Fibroblast of skin of right quadriceps (primary cell): Measurements from ENCODE around the gene COL27A1.
"Not testable (repeated sequence)": the region's sequence is repeated elsewhere in the genome, so short reads cannot be mapped to it uniquely, and the experiment has no call there.

Experiments
- DNase-seq: peaks from one replicate; pipeline ENCODE4 v3.0.0-alpha.2; 2013

Gene COL27A1

GRCh38 chr9:114123031-114123977 is 32.0 kb upstream of the COL27A1 start:
- no peak for DNase-seq

- no peak for DNase-seq
Measured at GRCh38 chr9:114124138-114124537, 31.2 kb upstream of the COL27A1 start.

DNA sequence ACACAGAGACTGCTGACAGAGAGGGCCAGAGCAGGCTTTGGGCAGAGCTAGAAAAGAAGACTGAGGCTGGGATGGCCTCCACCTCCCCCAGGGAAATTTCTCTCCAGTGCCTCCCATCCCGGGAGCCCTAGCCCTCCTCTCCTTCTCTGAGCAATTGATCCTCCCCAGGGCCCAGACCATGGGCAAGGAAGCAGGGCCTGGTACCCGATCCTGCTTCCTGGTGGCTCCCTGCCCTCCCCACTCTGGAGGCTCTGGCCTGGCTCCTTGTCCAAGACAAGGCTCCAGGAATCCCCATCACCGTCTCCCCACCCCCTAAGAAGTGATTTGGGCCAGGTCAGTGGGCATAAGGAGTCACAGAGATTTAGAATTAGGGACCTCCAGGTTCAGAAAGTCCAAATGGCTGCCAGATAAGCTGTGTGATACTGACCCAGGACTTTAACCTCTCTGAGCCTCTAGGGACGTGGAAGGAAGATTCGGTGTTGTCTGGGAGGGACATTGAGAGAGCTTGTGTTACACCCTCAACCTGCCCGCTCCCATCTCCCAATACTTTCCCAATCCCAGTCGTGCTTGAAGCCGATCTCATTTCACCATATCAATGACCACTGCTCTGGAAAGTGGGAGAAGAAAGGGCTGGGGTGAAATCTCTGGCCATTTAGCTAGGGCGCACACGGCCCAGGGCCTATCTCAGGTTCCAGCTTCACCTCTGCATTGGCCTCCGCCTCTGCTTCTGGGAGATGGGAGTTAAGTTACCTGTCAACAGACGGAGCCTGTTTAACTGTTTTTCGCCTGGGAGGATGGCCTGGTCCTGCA is 30.5 kb upstream of the COL27A1 start:
- DNase-seq: no peak

- no peak for DNase-seq
Measured at GRCh38 chr9:114125476-114126013, 29.8 kb upstream of the COL27A1 start.

DNA sequence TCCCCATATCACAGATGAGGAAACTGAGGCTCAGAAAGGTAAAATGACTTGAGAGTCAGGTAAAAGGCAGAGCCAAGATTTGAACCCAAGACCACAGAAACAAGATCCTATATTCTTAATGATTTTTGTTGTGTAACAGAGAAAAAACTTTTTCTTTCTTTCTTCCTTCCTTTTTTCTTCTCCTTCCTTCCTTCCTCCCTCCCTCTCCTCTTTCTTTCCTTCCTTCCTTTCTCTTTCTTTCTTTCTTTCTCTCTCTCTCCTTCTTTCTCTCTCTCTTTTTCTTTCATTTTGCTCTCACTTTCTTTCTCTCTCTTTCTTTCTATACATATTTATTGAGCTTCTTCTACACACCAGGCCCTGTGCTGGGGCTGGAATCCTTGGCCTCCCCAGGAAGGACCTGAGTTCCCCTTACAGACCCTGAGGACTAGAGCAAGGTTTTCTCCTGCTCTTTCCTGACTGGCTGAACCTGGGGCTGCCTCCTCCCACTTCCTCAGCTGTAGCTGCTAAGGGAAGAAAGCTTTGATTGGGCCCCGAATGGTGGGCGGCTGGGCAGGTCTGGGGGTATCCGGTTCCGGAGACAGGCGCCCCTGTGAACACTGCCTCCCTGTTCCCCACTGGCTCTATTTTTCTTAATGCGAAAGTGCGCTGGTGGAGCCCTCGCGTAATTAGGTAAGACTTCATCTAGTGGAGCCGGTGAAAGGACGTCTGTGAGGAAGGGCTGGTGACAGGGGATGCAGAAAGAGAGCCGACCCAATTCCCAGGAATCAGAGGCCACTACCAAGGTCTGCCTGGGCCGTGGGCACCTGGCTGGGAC is 28.9 kb upstream of the COL27A1 start:
- no peak for DNase-seq

DNA sequence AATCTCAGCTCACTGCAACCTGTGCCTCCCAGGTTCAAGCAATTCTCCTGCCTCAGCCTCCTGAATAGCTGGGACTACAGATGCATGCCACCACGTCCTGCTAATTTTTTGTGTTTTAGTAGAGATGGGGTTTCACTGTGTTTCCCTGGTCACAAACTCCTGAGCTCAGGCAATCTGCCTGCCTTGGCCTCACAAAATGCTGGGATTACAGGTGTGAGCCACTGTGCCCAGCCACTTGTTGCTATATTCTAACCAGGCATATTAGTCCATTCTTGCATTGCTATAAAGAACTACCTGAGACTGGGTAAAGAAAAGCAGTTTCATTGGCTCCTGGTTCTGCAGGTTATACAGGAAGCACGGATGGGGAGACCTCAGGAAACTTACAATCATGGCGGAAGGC is 26.6 kb upstream of the COL27A1 start:
- not testable (repeated sequence) for DNase-seq

DNA sequence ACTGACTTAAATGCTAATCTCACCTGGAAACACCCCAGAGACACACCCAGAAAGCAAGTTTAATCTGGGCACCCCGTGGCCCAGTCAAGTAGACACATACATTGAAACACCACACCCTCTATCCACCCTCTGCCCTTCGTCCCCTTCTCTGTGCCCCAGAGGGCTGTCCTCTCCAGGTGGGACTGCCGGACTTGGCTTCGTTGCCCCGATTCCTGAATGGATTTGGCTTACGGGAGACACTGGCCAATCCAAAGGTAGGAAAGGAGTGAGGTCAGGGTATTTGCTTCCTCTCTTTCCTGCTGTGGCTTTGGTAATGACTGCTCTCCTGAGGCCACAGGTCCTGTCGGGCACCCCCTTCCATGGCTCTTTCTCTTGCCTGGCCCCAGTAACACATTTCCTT is 25.2 kb upstream of the COL27A1 start:
- DNase-seq: no peak

GRCh38 chr9:114130624-114131277 is 24.6 kb upstream of the COL27A1 start:
- no peak for DNase-seq

DNA sequence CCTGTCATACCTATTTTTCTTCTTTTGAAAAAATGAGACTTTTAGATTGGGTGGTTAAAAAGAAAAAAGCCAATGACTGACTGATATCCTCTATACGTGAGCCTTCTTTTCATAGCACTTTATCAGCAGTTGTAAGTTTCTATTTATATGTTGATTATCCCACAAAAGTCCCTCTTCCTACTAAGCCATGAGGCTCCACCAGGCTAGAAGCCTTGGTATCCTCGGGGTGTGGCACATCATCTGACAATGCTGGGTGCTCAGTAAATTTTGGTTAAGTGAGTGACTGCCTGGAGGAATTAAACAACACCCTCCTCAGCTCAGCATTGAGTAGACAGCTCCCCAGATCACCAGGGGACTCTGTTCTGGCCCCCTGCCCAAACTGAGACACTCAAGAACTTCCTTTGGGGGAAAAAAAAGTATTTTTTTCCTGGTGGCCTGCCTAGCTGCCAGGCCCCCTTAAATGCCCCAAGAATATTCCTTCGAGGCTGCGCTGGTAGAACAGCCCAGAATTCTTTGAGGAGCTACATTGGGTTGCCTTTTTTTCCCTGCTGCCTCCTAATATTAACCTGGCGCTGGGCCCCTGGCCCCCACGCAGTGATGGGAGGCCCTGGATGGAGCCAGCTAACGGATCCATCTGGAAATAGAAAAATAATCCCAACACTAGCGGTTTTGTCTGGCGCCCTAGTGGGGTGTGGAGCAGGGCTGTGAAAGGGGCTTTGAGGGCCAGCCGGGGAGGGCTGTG is 23.4 kb upstream of the COL27A1 start:
- DNase-seq: no peak

GRCh38 chr9:114132550-114132918 is 22.8 kb upstream of the COL27A1 start:
- no peak for DNase-seq

- no peak for DNase-seq
Measured at GRCh38 chr9:114134827-114135396, 20.4 kb upstream of the COL27A1 start.

DNA sequence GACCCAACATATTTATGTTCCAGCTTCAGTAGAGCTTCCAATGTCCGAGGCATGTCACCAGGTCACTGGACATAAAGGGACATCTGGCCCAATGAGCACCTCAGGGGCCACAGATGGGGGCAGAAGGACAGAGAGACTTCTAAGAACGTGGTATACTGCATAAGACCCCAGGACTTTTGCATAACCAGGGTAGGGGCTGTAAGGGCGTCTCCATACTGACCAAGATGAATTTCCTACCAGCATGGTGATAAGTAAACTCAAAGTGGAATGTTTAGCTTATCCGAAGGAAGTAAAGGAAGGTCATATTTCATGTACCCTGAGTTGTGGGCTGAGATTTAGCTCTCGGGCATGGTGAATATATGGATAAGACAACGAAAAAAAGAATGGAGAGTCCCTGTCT is 17.5 kb upstream of the COL27A1 start:
- DNase-seq: no peak

GRCh38 chr9:114138552-114138971 is 16.8 kb upstream of the COL27A1 start:
- DNase-seq: no peak

DNA sequence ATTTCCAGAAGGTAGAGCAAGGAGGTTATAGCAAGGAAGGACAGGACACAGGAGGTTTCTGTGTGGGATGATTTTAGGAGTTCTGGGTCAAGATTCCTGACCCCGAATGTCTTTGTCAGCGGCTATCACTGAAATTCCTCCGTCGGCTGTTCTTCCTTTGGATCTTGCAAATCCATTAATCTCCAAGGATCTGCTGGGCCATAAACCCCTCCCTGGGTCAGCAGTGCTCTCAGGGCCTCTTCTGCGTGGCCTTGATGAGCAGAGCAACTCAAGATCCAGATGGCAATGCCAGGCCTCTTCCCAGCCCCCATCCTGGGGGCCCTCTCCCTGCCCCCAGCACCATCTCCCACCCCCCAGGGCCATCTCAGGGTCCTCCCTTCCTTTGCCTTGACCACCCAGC is 16.3 kb upstream of the COL27A1 start:
- DNase-seq: no peak

DNA sequence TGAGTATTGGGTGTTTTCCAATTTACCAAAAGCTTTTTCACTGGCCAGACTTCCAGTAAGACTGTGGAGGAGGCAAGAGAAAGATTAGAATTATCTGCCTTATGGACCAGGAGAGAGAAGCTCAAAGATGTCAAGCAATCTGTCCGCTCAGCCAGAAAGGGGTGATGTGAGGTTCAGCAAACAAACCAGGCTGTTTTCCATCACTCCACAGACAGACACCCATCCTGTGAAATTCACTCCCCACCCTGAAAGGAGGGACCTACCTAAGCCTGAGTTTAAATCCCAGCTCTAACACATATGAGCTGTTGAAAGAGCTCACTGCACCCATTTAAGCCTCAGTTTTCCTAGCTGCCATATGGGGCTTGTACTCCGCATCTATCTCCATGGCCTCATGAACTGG is 14.9 kb upstream of the COL27A1 start:
- no peak for DNase-seq

DNA sequence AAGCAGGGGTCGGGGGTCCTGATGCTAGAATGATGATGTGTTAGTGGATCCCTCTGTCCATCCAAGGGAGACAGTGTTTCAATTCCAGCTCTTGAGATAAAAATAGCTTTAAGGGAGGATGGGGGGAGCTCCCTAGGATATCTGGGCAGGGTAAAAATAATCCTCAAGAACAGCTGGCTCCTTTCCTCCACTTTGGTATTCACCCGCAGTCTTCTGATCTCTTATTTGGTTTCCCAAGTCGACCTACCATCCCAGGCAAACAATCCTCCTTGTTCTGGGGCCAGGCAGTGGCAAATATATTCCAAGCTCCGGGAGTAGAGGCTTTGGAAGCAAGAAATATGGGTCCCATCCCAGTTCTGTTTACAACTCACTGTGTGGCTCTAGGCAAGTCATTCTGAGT is 14.5 kb upstream of the COL27A1 start:
- no peak for DNase-seq

DNA sequence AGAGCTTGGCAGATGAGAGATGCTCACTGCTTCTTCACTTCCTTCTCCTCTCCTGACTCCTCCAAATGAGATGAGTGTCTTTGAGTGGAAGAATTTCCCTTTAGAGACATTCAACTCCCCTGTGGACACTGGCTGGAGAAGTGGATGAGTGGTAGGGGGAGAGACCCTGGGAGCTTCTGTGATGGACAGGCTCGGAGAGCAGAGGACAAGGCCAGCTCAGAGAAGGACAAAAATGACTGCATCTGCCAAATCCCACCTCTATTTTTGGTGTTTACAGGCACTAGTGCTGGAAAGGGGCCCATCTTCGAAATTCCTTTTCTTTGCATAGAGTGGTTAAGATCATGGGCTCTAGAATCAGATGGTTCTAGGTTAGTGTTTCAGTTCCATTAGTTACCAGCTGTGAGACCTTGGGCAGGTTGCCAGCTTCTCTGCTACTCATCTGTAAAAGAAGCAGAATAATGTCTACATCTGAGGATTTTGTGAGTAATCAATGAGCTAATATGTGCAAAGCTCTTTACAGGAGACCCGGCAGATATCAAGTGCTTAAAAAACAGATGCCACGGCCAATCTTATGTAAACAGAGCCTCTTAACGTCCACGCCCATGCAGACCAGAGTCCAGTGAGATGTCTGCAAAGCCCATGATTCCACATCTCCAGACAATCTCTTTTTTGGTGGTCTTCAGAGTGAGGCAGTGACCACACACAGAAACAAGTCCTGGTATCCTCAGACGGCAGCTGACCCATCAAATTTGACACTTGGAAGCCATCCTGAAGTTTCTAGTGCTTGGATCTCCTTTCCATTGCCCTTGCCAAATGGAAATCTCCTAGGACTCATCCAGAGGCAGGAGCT is 13.6 kb upstream of the COL27A1 start:
- DNase-seq: no peak

GRCh38 chr9:114143234-114143633 is 12.1 kb upstream of the COL27A1 start:
- no peak for DNase-seq

DNA sequence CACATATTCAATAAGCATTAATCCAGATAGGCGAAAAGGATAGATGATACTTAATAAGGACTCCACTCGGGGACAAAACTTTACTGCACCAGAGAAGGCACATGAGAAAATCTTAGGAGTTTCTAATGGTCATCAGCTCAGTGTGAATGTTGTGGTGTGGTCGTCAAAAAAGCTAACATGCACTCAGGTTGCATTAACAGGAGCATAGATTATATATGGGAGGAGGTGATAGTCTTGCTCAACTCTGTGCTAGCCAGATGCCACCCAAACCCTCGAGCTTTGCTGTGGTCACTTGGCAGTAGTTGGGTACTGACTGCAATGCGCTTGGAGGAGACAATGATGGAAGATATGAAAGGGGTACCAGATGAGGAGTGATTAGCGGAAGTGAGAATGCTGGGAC is 8.6 kb upstream of the COL27A1 start:
- no peak for DNase-seq

DNA sequence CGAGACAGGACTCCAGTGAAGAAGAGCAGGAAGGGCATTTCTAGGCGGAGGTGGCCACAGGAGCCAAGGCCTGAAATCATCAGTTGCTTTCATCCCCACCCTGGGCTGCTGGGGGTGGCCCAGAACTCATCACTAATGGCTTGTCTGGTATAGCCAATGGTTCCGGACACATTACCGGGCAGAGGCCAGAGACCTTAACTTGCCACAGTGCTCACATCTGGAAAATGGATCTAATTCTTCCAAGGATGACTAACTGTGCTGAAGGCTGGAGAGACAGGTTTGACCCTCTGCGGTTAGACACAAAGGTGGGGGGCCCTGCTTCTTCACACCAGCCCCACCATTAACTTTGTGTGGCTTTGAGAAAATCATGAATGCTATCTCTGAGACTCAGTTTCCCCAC is 6.2 kb upstream of the COL27A1 start:
- no peak for DNase-seq
